Measurements from ENCODE around the gene DCTN1.

- TF ChIP-seq, protein P1, sequence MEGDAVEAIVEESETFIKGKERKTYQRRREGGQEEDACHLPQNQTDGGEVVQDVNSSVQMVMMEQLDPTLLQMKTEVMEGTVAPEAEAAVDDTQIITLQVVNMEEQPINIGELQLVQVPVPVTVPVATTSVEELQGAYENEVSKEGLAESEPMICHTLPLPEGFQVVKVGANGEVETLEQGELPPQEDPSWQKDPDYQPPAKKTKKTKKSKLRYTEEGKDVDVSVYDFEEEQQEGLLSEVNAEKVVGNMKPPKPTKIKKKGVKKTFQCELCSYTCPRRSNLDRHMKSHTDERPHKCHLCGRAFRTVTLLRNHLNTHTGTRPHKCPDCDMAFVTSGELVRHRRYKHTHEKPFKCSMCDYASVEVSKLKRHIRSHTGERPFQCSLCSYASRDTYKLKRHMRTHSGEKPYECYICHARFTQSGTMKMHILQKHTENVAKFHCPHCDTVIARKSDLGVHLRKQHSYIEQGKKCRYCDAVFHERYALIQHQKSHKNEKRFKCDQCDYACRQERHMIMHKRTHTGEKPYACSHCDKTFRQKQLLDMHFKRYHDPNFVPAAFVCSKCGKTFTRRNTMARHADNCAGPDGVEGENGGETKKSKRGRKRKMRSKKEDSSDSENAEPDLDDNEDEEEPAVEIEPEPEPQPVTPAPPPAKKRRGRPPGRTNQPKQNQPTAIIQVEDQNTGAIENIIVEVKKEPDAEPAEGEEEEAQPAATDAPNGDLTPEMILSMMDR (IDR thresholded peaks at IDR 0.05): no peak
- TF ChIP-seq SMC3 (IDR thresholded peaks at IDR 0.05) (no peak), HOXA7 (CRISPR knock-in tag; IDR thresholded peaks at IDR 0.05) (no peak), POLR2A (IDR thresholded peaks at IDR 0.05; ENCODE audit: low read length) (no peak), POLR2AphosphoS2 (conservative IDR thresholded peaks at IDR 0.05; ENCODE audit: low read length) (no peak), ESRRA (IDR thresholded peaks at IDR 0.05; ENCODE audit: borderline replicate concordance, low read length) (no peak), MAX (IDR thresholded peaks at IDR 0.05) (no peak)
These were observed 16.0 kb upstream of the DCTN1 start for GRCh38 chr2:74396149-74396548.

All from A549 (cell line).